H1 (cell line): ENCODE results near the gene KDM6B.

Experiments used
- CEBPB ChIP-seq: IDR thresholded peaks from 2 replicates; pipeline ENCODE4 v1.6.1; 2012; ENCODE audit warnings: low read depth, low read length
- CTCF ChIP-seq, 3 experiments: IDR thresholded peaks; 1 replicate in 2 of 3; 2 replicates in 1 of 3; pipeline versions ENCODE4 v1.5.1 to v1.6.1; 2011; ENCODE audit warnings: low read length in 3 of 3, mild to moderate bottlenecking in 3 of 3, inconsistent platforms in 2 of 3, low read depth in 1 of 3, moderate library complexity in 1 of 3; ENCODE audit not compliant: insufficient read depth in 1 of 3; ENCODE audit errors: control extremely low read depth in 1 of 3
- EP300 ChIP-seq, 2 experiments: IDR thresholded peaks; 1 replicate in 1 of 2; 2 replicates in 1 of 2; pipeline ENCODE4 v1.6.1; 2011 to 2012; ENCODE audit warnings: low read depth in 2 of 2, low read length in 2 of 2, mild to moderate bottlenecking in 2 of 2, borderline replicate concordance in 1 of 2, inconsistent platforms in 1 of 2, moderate library complexity in 1 of 2
- HDAC2 ChIP-seq, 2 experiments: fragments of 300-600 bp in 1 of 2; sonication (generic) in 1 of 2; IDR thresholded peaks; 2 replicates each; pipeline ENCODE4 v1.6.1; 2011 to 2012; ENCODE audit warnings: low read depth in 2 of 2, low read length in 2 of 2, mild to moderate bottlenecking in 2 of 2, moderate library complexity in 2 of 2, borderline replicate concordance in 1 of 2, inconsistent platforms in 1 of 2
- POLR2A ChIP-seq, 2 experiments: IDR thresholded peaks; 1 replicate in 1 of 2; 2 replicates in 1 of 2; pipeline ENCODE4 v1.6.1; 2011; ENCODE audit warnings: low read depth in 2 of 2, low read length in 2 of 2, mild to moderate bottlenecking in 2 of 2; ENCODE audit errors: control extremely low read depth in 1 of 2
- POLR2AphosphoS5 ChIP-seq: IDR thresholded peaks from 2 replicates; pipeline ENCODE4 v1.6.1; 2011; ENCODE audit warnings: low read depth, low read length
- RAD21 ChIP-seq, 2 experiments: IDR thresholded peaks in 1 of 2; conservative IDR thresholded peaks in 1 of 2; 2 replicates each; pipeline ENCODE4 v1.6.1; 2011; ENCODE audit warnings: low read depth in 2 of 2, low read length in 2 of 2, improper control_type of control experiment in 1 of 2, inconsistent platforms in 1 of 2, mild to moderate bottlenecking in 1 of 2, moderate library complexity in 1 of 2
- RFX5 ChIP-seq: IDR thresholded peaks from 2 replicates; pipeline ENCODE4 v1.6.1; 2011; ENCODE audit warnings: low read depth, low read length, improper control_type of control experiment, borderline replicate concordance
- SIX5 ChIP-seq: IDR thresholded peaks from 2 replicates; pipeline ENCODE4 v1.6.1; 2011; ENCODE audit warnings: mild to moderate bottlenecking, low read depth, low read length

DNA sequence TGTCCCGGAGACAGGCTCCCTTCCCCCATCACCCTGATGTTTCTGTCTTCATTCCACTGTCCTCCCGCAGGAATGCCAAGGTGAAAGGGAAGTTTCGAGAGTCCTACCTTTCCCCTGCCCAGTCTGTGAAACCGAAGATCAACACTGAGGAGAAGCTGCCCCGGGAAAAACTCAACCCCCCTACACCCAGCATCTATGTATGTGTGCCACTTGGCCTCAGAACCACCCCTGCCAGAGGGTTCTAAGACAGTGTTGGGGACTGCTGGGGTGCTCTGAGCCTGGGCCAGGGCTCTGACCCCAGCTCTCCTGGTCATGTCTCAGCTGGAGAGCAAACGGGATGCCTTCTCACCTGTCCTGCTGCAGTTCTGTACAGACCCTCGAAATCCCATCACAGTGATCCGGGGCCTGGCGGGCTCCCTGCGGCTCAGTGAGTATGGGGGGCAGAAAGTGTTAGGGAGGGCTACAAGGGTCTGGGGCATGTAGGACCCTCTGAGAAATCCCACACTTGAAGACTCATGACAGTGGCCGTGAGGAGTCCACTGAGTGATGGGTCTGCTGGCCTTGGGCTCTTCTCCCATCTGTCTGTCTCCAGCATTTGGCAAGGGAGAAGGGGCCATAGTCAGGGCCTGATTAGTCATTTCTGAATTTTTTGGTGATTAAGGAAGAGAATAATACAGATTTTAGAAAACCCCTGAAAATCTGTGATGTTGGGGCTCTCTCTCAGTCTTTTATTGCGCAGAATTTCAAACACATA is 15.9 kb downstream of the KDM6B start:
- TF ChIP-seq POLR2A (IDR thresholded peaks at IDR 0.05; ENCODE audit: control extremely low read depth in 1 of 2, low read depth in 2 of 2, low read length in 2 of 2) (no peak), CTCF (IDR thresholded peaks at IDR 0.05; ENCODE audit: control extremely low read depth in 1 of 3, insufficient read depth in 1 of 3, low read depth in 1 of 3, low read length in 3 of 3) (no peak), SIX5 (no peak), RAD21 (IDR thresholded peaks at IDR 0.05 in 1 of 2, conservative IDR thresholded peaks at IDR 0.05 in 1 of 2; ENCODE audit: low read depth in 2 of 2, low read length in 2 of 2) (no peak), CEBPB (no peak), HDAC2 (IDR thresholded peaks at IDR 0.05; ENCODE audit: borderline replicate concordance in 1 of 2, low read depth in 2 of 2, low read length in 2 of 2) (no peak), EP300 (IDR thresholded peaks at IDR 0.05; ENCODE audit: borderline replicate concordance in 1 of 2, low read depth in 2 of 2, low read length in 2 of 2) (no peak), POLR2AphosphoS5 (no peak), RFX5 (no peak)
